Adrenal gland (tissue), 5 donors: ENCODE data around the gene KCNH1.

Experiments used
- CTCF ChIP-seq, 6 experiments: fragments of 450-650 bp in 4 of 6; fragments of 200-600 bp in 2 of 6; sonication (generic) in 1 of 6; IDR thresholded peaks; 1 replicate in 5 of 6; 2 replicates in 1 of 6; pipeline versions ENCODE4 v1.5.1 to v1.8.0; 2016 to 2021; ENCODE audit warnings: antibody characterized with exemption in 6 of 6, mild to moderate bottlenecking in 2 of 6, moderate library complexity in 1 of 6
- POLR2A ChIP-seq, 2 donors: fragments of 450-650 bp; IDR thresholded peaks; one replicate each; pipeline ENCODE4 v1.6.1; 2017; ENCODE audit warnings: antibody characterized with exemption in 2 of 2, mild to moderate bottlenecking in 2 of 2, moderate library complexity in 1 of 2
- donor health status: DM: no; HTN: no; CAD: no.

- TF ChIP-seq POLR2A (IDR thresholded peaks at IDR 0.05) (no peak), CTCF (IDR thresholded peaks at IDR 0.05) (no peak)
Observed at GRCh38 chr1:211019266-211019665, 114.7 kb downstream of the KCNH1 start.
